Measurements from ENCODE around the gene GPR37L1. TPM values are rescaled to one million over a fixed set of nuclear protein-coding genes. Genes with fewer than 3 reads are reported as not detected.
"Not testable (repeated sequence)": the region's sequence is repeated elsewhere in the genome, so short reads cannot be mapped to it uniquely, and the experiment has no call there.

GPR37L1 gene
- polyA plus RNA-seq, 1 experiment = not detected

- H3K27me3 ChIP-seq (ENCODE audit: control insufficient read depth, insufficient read depth, low read length) = peaks cover 32% of the 10 kb centered on the region
- ChIA-PET CTCF (interaction anchor here (0.7 to 2.2 kb wide), 2 partner anchors 8 to 26 kb away, joined by 3 to 11 read pairs; no protein-coding TSS in a partner anchor), POLR2A (no interaction called here)
- H3K27ac ChIP-seq (ENCODE audit: low read depth, low read length) = no peak overlapping the region
- no peak overlapping the region for H3K4me3 ChIP-seq (ENCODE audit: low read depth, low read length)
- no peaks in the 10 kb centered on the region; the same call in 1 of the 2 replicates for H3K9me3 ChIP-seq (ENCODE audit: control insufficient read depth, insufficient read depth, low read length)
- DNase-seq (ENCODE audit: low read depth, low spot score) = no peak
- TF ChIP-seq CTCF (IDR thresholded peaks at IDR 0.05; ENCODE audit: low read depth, low read length) = no peak
Measured at GRCh38 chr1:202163281-202164270, 40.9 kb downstream of the GPR37L1 start.

GRCh38 chr1:202164271-202165037, 41.7 kb downstream of the GPR37L1 start:
- POLR2A ChIA-PET = no interaction called here
- Histone ChIP-seq H3K27ac (ENCODE audit: low read depth, low read length) (no peak overlapping the region), H3K9me3 (ENCODE audit: control insufficient read depth, insufficient read depth, low read length) (no peaks in the 10 kb centered on the region; the same call in 1 of the 2 replicates), H3K4me3 (ENCODE audit: low read depth, low read length) (no peak overlapping the region), H3K27me3 (ENCODE audit: control insufficient read depth, insufficient read depth, low read length) (peaks cover 37% of the 10 kb centered on the region)
- CTCF ChIA-PET = interaction anchor here (2.2 kb wide), 1 partner anchor 9 kb away, joined by 11 read pairs; no protein-coding TSS in a partner anchor
- no peak for TF ChIP-seq CTCF (IDR thresholded peaks at IDR 0.05; ENCODE audit: low read depth, low read length)
- no peak for DNase-seq (ENCODE audit: low read depth, low spot score)

- ChIA-PET POLR2A (interaction anchor here (0.7 kb wide), 2 partner anchors 28 to 48 kb away, joined by 3 to 4 read pairs; no protein-coding TSS in a partner anchor), CTCF (interaction anchor here (0.8 kb wide), 1 partner anchor 9 kb away, joined by 3 read pairs; no protein-coding TSS in a partner anchor)
- H3K9me3 ChIP-seq (ENCODE audit: control insufficient read depth, insufficient read depth, low read length) = no peaks in the 10 kb centered on the region; the same call in 1 of the 2 replicates
- DNase-seq (ENCODE audit: low read depth, low spot score) = no peak
- no peak overlapping the region for H3K4me3 ChIP-seq (ENCODE audit: low read depth, low read length)
- no peak for TF ChIP-seq CTCF (IDR thresholded peaks at IDR 0.05; ENCODE audit: low read depth, low read length)
- no peak overlapping the region for H3K27ac ChIP-seq (ENCODE audit: low read depth, low read length)
- H3K27me3 ChIP-seq (ENCODE audit: control insufficient read depth, insufficient read depth, low read length) = peaks cover 35% of the 10 kb centered on the region
Measured at GRCh38 chr1:202165267-202165941, 42.7 kb downstream of the GPR37L1 start.

- ChIA-PET CTCF (interaction anchor here (0.6 to 0.8 kb wide), 2 partner anchors 10 to 27 kb away, joined by 3 read pairs; partner anchors contain the start of gene LGR6), POLR2A (interaction anchor here (0.7 kb wide), 2 partner anchors 27 to 49 kb away, joined by 3 to 4 read pairs; no protein-coding TSS in a partner anchor)
- H3K9me3 ChIP-seq (ENCODE audit: control insufficient read depth, insufficient read depth, low read length) = no peaks in the 10 kb centered on the region; the same call in 1 of the 2 replicates
- H3K4me3 ChIP-seq (ENCODE audit: low read depth, low read length) = no peak overlapping the region
- no peak overlapping the region for H3K27ac ChIP-seq (ENCODE audit: low read depth, low read length)
- no peak for TF ChIP-seq CTCF (IDR thresholded peaks at IDR 0.05; ENCODE audit: low read depth, low read length)
- H3K27me3 ChIP-seq (ENCODE audit: control insufficient read depth, insufficient read depth, low read length) = peaks cover 30% of the 10 kb centered on the region
- no peak for DNase-seq (ENCODE audit: low read depth, low spot score)
Measured at GRCh38 chr1:202165942-202166843, 43.5 kb downstream of the GPR37L1 start.

- DNase-seq (ENCODE audit: low read depth, low spot score); H3K27ac ChIP-seq (ENCODE audit: low read depth, low read length); H3K4me3 ChIP-seq (ENCODE audit: low read depth, low read length); POLR2A ChIA-PET; H3K9me3 ChIP-seq (ENCODE audit: control insufficient read depth, insufficient read depth, low read length): not testable (repeated sequence)
- H3K27me3 ChIP-seq (ENCODE audit: control insufficient read depth, insufficient read depth, low read length) = peaks cover 30% of the 10 kb centered on the region
- CTCF ChIA-PET = interaction anchor here (0.6 kb wide), 1 partner anchor 26 kb away, joined by 3 read pairs; the partner anchor contains the start of gene LGR6
Measured at GRCh38 chr1:202167054-202167453, 44.3 kb downstream of the GPR37L1 start.

Data from AG04450 (cell line).